ENCODE results near the gene LRPPRC.
"Not testable (repeated sequence)": the region's sequence is repeated elsewhere in the genome, so short reads cannot be mapped to it uniquely, and the experiment has no call there.

The LRPPRC gene

GRCh38 chr2:43977677-43978375, 18.0 kb downstream of the LRPPRC start:
- DNase-seq: no peak

GRCh38 chr2:43960921-43961320, 34.9 kb downstream of the LRPPRC start:
- no peak for DNase-seq

DNA sequence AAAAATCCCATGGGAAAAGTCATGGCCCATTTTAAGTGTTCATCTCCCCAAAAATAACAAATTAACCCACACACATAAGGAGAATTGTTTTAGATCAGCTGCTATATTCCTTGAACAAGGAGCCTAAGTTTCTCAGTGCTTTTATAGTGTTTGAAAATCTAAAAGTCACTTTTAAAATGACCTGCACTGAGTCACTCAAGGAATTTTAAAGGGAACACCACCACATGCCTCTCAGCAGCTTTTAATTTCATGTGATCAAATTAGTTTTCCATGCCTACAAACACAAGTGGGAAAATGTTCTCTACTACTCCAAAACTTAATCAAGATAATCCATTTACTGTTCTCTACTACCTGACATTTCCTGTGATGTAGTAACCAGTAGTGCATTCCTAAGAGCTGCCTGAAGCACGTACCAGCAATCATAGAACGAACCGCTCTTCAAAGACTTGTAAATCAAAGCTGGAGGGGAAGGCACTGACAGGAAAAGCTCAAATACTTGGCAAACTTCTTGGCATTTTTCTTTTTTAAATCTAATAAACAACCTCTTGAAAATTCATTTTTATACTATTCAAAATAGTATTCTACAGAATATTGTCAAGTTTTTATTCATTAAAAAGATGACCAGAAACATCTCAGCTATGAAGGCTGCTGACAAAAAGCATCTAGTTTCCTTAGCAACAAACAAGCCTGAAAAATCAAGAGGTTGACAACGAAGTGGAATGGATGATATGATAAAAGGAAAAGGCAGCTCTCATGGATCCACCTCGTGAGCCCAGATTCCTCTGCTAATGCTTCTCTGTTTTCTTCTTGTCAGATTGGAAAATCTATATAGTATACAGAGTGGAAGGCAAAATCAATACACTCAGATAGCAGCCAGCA, 37.2 kb downstream of the LRPPRC start:
- no peak for DNase-seq

GRCh38 chr2:43950383-43951008, 45.3 kb downstream of the LRPPRC start:
- DNase-seq: no peak

- DNase-seq: no peak
These were observed 47.4 kb downstream of the LRPPRC start for GRCh38 chr2:43948370-43948769.

GRCh38 chr2:43946685-43947084, 49.1 kb downstream of the LRPPRC start:
- no peak for DNase-seq

- DNase-seq: no peak
These were observed 50.4 kb downstream of the LRPPRC start for GRCh38 chr2:43945439-43945838.

- DNase-seq: no peak
These were observed 50.9 kb downstream of the LRPPRC start for GRCh38 chr2:43944915-43945314.

DNA sequence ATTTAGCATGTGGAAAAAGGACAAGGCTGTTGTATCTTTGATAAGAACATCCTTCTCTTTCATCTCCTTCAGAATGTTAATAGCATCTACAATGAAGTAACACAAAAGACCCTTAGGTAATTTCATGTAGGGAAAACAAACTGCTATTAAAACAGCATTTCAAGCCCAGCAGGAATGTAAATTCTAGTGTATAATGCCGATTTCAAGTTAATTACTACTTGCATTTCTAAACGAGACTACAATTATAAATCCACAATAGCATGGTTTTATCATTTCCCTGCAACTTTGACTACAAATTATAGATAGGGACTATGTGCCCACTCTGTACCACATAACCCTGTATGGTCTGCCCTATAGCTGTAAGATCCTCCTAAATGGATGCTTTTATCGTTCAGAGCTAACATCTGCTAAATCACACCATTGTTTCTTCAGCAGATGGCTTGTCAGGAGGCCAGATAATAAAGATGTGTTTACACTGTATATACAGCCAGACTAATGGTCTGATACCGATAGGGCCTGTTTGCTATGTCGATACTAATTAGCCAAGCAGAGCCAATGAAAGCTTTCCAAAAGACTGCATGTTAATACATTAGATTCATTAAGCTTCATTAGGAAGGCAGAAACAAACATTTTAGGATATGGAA, 51.9 kb downstream of the LRPPRC start:
- no peak for DNase-seq

DNA sequence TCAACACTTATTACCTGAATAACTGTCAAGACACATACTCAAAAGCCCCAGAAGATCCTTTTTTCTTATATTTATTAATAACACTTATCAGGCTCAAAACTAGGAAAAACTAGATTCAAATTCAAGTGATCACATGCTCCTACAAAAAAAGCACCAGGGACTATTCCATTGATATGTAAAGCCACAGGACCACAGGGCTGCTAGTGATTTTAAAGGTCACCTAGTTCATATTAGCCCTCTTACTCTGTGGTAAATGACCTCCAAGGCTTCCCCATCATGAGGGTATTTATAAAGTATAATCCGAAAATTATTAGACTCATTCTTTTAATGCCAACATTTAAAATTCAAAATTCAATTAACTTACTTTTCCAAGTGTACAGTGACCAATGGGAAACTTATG, 52.5 kb downstream of the LRPPRC start:
- DNase-seq: no peak

DNA sequence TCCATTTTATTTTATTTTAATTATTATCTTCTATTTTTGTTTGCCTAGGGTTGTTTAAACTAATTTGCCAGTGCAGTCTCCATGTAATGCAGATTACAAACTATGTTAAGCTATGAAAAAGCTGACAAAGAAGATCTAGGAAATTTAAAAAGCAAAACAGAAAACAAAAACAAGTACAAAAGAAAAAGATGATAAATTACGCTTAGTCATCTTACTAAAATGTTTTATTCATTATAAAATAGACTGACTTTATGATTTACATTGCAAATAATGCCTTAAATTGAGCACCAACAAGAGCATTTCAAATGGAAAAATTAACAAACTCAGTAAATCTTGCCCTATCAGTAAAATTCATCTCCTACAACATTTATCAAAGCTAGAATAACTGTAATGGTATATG, 52.9 kb downstream of the LRPPRC start:
- DNase-seq: no peak

DNA sequence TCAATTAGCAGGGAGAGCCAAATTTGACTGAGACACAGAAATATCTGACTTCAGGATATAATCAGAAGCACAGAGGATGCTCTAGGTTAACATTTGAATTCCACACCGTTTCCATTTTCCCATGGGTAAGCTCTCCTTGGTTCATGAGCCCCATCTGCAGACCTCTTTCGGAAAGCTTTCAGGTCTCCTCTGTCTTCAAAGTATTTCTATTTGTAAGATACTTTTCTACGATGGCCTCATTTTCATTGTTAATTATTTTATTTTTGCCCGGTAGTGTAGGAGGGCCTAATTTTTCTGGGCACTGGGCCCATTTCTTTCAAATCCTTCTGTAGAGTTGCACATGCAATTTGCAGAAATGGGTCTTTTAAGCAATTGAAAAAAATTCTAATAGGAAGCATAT, 53.8 kb downstream of the LRPPRC start:
- no peak for DNase-seq

- DNase-seq: no peak
These were observed 54.4 kb downstream of the LRPPRC start for GRCh38 chr2:43941359-43941758.

DNA sequence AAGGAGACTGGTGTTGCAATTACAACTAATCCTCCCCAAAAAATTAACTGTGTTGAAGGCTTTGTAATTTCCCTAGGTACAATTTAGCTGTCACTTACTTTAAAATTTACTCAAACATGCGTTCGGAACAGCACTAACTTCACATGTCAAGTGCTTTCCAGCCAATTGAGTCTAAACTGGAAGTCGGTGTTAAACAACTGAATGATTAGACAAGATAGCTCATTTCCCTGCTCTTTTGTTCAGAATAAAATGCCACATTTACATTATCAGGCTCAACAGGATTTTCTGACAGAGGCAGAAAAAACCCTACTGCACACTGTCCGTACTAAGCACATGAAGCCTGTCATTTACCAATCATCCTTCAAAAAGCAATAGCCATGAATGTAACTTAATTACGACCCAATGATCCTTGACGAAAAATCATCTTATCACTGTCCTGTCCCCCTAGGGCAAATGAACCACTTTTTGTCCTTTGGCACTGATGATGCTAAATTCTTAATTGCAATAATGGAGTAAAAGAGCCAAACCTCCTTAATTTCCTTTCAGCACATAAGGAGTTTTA, 56.0 kb downstream of the LRPPRC start:
- DNase-seq: no peak

GRCh38 chr2:43937269-43937820, 58.4 kb downstream of the LRPPRC start:
- no peak for DNase-seq

GRCh38 chr2:43934567-43934966, 61.2 kb downstream of the LRPPRC start:
- no peak for DNase-seq

GRCh38 chr2:43931293-43931692, 64.5 kb downstream of the LRPPRC start:
- DNase-seq: no peak

DNA sequence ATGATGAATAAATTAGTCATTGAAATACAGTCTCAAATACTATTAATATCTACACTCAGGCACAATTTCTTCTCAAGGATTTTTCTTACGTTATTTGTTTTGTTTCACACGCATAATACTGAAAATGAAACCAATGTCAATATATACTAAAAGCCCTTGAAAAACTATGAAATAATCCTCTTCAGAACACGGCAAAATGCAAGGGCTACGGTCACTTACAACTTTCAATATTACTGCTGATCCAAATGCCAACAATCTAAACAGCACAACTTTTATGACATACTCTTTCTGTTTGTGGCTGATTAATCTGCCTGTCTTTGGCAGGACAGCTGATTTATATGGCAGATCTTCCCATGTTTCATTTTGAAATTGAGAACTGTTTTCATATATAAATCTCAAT, 68.3 kb downstream of the LRPPRC start:
- DNase-seq: no peak

DNA sequence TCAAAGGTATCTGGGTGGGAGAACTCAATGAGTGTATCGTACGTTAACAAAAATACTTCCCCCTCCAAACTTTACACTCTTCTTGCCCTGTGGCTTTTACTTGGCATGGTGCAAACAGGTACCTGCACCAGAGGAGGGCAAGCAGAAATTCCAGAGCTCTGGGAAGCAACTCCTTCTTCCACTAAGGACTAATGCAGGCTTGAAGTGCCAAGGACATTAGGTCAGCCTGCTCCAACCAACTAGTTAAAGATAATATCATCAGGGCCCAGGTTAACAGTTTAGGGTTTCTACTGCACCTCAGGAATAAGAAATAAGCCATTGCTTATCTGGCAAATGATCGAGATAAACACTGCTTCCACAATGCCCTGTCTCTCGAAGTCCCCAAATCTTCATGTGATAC, 70.4 kb downstream of the LRPPRC start:
- no peak for DNase-seq

DNA sequence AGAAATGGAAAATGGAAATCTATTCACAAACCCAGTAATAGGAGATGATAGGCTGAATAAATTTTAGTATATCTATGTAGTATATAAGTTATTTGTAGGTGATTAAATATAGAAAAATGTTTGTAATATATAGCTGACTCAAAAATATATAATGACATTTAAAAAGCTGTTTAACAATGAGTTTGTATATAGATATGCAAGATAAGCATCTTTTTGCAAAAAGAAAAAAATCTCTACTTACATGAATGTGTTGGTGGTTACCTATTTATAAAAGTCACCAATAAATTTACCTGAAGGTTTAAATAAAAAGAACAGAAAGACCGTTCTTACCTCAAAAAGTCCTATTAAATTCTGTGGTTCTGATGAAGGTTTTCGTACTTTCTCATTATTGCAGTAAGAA, 71.3 kb downstream of the LRPPRC start:
- no peak for DNase-seq

GRCh38 chr2:43911136-43911790, 84.5 kb downstream of the LRPPRC start:
- not testable (repeated sequence) for DNase-seq

DNA sequence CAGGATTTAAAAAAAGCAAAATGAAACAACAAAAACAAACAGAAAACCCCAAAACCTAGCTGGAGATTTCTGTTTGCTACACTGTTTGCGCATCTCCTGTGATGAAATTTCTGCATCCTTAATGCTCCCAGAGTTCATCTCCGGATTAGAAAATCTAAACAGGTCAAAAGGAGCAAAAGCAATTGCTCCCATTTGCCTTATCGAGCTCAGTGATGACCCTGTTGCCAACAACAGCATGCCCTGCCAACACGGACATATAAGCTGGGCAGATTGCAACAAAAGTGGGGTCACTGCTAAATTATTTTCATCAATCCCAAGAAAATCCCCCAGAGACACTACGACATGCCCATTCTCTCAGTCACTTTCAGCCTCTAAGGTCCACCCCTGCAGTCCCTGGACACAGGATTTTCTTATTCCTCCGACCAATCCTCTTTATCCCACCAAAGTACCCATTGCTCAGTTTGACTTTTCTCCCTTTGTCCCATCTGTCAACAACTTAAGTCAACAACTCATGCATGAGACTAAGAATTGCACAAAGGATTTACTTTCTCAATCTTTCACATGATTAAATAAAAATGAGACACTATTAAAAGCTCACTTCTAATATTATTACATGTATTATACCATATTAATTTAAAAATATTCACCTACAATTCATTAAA, 89.2 kb downstream of the LRPPRC start:
- no peak for DNase-seq
